Fibroblast of pulmonary artery (primary cell): ENCODE data around the gene PPFIA4.

Experiments used
- DNase-seq: peaks from one replicate; pipeline ENCODE4 v3.0.0-alpha.2; 2010; ENCODE audit warnings: low read depth
- H3K4me3 ChIP-seq: replicated peaks from 2 replicates; pipeline ENCODE4 v1.5.1; 2011; ENCODE audit warnings: low read depth, mild to moderate bottlenecking, control low read depth, low read length, moderate library complexity
- TF ChIP-seq, protein P1 (sequence below): IDR thresholded peaks from 2 replicates; pipeline ENCODE4 v1.5.1; 2011; ENCODE audit warnings: mild to moderate bottlenecking, control low read depth, low read length, inconsistent platforms; ENCODE audit errors: missing control alignments

The PPFIA4 gene

DNA sequence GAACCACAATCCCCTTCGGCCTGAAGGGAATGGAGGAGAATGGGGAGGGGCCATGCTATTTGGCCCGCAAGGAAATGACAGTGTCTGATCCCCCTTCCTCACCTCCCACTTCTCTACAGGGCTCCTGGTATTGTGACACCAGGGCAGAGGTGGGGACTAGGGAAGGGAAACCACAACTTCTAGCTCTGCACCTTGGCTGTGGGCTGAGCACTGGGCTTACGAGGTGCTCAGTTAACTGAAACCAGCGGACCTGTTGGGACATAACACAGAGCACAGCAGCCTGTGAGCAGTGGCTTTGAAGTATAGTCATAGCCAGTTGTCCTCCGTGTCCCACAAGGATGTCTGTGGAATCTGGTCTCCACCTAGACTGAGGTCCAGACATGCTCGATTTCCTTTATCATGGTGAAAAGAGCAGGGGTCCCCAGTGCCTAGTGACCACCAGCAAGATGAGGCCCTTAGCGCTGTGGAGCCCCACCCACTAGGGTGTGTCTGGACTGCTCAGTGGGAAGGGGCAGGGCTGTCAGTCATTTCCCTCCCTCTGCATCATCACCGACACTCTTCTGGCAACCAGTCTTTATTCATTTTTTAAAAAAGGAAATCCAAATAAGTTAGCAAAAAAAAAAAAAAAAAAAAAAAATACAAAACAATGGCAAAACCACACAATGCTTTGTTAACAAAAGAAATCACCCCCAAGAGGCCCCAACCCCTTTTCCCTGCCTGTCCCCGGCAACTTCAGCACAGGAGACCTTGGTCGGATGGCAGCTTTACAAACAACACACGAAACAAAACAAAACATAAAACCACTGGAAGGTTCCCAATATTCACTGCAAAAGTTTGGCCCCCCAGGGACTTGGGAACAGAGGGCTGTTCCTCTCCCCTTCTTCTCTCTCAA lies 56.5 kb downstream of the PPFIA4 start:
- TF ChIP-seq, protein P1, sequence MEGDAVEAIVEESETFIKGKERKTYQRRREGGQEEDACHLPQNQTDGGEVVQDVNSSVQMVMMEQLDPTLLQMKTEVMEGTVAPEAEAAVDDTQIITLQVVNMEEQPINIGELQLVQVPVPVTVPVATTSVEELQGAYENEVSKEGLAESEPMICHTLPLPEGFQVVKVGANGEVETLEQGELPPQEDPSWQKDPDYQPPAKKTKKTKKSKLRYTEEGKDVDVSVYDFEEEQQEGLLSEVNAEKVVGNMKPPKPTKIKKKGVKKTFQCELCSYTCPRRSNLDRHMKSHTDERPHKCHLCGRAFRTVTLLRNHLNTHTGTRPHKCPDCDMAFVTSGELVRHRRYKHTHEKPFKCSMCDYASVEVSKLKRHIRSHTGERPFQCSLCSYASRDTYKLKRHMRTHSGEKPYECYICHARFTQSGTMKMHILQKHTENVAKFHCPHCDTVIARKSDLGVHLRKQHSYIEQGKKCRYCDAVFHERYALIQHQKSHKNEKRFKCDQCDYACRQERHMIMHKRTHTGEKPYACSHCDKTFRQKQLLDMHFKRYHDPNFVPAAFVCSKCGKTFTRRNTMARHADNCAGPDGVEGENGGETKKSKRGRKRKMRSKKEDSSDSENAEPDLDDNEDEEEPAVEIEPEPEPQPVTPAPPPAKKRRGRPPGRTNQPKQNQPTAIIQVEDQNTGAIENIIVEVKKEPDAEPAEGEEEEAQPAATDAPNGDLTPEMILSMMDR: no peak
- no peak overlapping the region for H3K4me3 ChIP-seq
- no peak for DNase-seq

DNA sequence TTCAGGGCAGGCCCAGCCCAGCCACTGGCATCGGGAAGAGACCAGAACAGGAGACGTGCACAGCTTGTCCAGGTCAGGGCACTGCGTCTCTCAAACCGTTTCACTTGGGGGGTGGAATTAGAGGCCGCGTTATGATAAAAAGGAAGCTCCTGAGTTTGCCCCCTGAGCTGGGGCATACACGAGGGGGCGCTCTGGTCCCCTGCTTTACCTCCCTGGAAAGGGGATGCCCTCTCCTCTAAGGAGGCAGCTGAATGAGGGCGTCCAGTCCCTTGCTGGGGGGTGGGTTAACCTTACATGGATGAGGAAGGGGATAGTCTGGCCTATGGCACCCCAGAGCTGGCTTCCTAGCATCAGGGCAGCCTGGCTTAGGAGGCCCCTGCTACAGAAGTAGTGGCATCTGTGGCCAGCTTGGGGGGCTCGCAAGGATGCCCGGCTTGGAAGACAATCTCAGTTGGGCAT lies 57.2 kb downstream of the PPFIA4 start:
- H3K4me3 ChIP-seq: no peak overlapping the region
- no peak for DNase-seq
- TF ChIP-seq, protein P1: no peak

DNA sequence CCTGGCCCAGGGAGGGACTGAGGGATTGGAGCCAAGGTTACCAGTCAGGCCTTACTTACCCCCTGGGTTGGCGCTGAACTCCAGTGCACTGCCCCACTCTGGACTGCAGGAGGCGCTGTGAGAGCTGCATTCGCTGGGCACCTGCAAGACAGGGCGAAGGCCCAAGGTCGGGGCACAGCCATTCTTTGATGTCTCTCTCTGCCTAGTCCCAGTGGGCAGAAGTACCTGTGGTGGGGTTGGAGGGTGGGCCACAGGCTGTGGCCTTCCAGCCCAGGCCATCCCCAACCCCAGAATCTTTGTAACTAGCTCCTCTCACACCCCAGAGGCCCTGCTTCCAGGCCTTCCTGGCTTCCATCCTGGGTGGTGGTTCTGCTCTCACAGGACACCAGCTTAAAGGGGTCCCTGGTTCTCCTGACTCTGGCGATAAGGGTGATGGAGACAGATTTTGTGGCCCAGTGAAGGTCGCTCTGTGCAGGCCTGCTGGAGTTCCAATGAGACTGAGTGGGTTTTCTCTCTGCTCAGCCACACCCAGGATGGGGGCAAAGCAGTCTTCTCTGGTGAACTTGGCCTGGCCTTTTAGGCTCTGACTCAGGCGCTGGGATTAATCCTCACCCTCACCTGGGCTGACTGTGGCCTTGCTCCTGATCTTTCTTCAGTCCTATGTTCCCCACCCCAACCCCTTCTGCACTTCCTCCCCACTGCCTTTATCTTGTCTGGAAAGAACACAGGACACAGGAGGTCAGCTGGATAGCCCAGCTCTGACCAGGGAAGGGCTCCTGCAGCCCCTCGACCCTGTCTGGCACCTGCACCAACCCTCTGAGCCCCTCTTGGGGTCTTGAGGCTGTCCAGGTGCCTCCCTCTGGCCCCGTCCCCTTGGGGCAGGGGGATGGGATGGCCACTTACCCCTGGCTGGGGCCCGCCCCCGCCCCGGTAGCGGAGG lies 58.6 kb downstream of the PPFIA4 start:
- H3K4me3 ChIP-seq: no peak overlapping the region
- no peak for DNase-seq
- TF ChIP-seq, protein P1: peak; percentile 38

GRCh38 chr1:203085528-203086406 lies 59.5 kb downstream of the PPFIA4 start, which contains the start of gene MYOG:
Gene MYOG (minus strand): TSS chr1:203086012. CDS start chr1:203085961, 51 bp downstream.
- TF ChIP-seq, protein P1: no peak
- H3K4me3 ChIP-seq: no peak within 1 kb of the TSS
- DNase-seq: no peak

GRCh38 chr1:203086992-203087763 lies 60.9 kb downstream of the PPFIA4 start:
- TF ChIP-seq, protein P1: no peak
- H3K4me3 ChIP-seq: no peak overlapping the region
- no peak for DNase-seq

GRCh38 chr1:203088441-203088840 lies 62.1 kb downstream of the PPFIA4 start:
- TF ChIP-seq, protein P1: no peak
- DNase-seq: no peak
- no peak overlapping the region for H3K4me3 ChIP-seq
